Measurements from ENCODE around the gene S100A3.

The S100A3 gene

GRCh38 chr1:153561466-153561985, 12.5 kb upstream of the S100A3 start:
- Histone ChIP-seq H2AFZ (no peak overlapping the region), H3K27ac (no peak overlapping the region), H3K36me3 (ENCODE audit: control insufficient read depth, insufficient read depth, low read length) (no peaks in the 10 kb centered on the region), H3K79me2 (no peaks in the 10 kb centered on the region), H3K9ac (no peak overlapping the region), H3K4me3 (ENCODE audit: low read depth, low read length) (no peak overlapping the region), H3K27me3 (ENCODE audit: control insufficient read depth, insufficient read depth, low read length) (no peaks in the 10 kb centered on the region), H3K9me3 (ENCODE audit: control insufficient read depth, low read length) (no peaks in the 10 kb centered on the region), H3K4me1 (no peaks in the 10 kb centered on the region), H3K4me2 (ENCODE audit: low read length) (no peak overlapping the region)
- no peak for TF ChIP-seq CTCF (IDR thresholded peaks at IDR 0.05)

- TF ChIP-seq CTCF (IDR thresholded peaks at IDR 0.05): no peak
- H2AFZ ChIP-seq: no peak overlapping the region
Observed at GRCh38 chr1:153560771-153561465, 11.9 kb upstream of the S100A3 start.

GRCh38 chr1:153560241-153560640, 11.2 kb upstream of the S100A3 start:
- TF ChIP-seq CTCF (IDR thresholded peaks at IDR 0.05): no peak

More at GRCh38 chr1:153560771-153561465, 11.9 kb upstream of the S100A3 start:
- H3K4me2 ChIP-seq (ENCODE audit: low read length): no peak overlapping the region
- no peaks in the 10 kb centered on the region for H3K9me3 ChIP-seq (ENCODE audit: control insufficient read depth, low read length)
- no peaks in the 10 kb centered on the region for H3K4me1 ChIP-seq
- H3K36me3 ChIP-seq (ENCODE audit: control insufficient read depth, insufficient read depth, low read length): no peaks in the 10 kb centered on the region
- H3K27me3 ChIP-seq (ENCODE audit: control insufficient read depth, insufficient read depth, low read length): no peaks in the 10 kb centered on the region
- H3K9ac ChIP-seq: no peak overlapping the region
- H3K79me2 ChIP-seq: no peaks in the 10 kb centered on the region
- H3K4me3 ChIP-seq (ENCODE audit: low read depth, low read length): no peak overlapping the region
- H3K27ac ChIP-seq: no peak overlapping the region

GRCh38 chr1:153557877-153558276, 8.8 kb upstream of the S100A3 start:
- no peak overlapping the region for H3K4me3 ChIP-seq (ENCODE audit: low read depth, low read length)
- H3K4me2 ChIP-seq (ENCODE audit: low read length): no peak overlapping the region
- no peaks in the 10 kb centered on the region for H3K9me3 ChIP-seq (ENCODE audit: control insufficient read depth, low read length)
- TF ChIP-seq CTCF (IDR thresholded peaks at IDR 0.05): no peak
- no peak overlapping the region for H3K9ac ChIP-seq
- no peaks in the 10 kb centered on the region for H3K36me3 ChIP-seq (ENCODE audit: control insufficient read depth, insufficient read depth, low read length)
- H3K79me2 ChIP-seq: no peaks in the 10 kb centered on the region
- H3K27me3 ChIP-seq (ENCODE audit: control insufficient read depth, insufficient read depth, low read length): no peaks in the 10 kb centered on the region
- no peak overlapping the region for H3K27ac ChIP-seq
- no peak overlapping the region for H2AFZ ChIP-seq
- H3K4me1 ChIP-seq: no peaks in the 10 kb centered on the region

More at GRCh38 chr1:153560241-153560640, 11.2 kb upstream of the S100A3 start:
- Histone ChIP-seq H3K79me2 (no peaks in the 10 kb centered on the region), H3K27ac (no peak overlapping the region), H3K27me3 (ENCODE audit: control insufficient read depth, insufficient read depth, low read length) (no peaks in the 10 kb centered on the region), H3K9me3 (ENCODE audit: control insufficient read depth, low read length) (no peaks in the 10 kb centered on the region), H3K36me3 (ENCODE audit: control insufficient read depth, insufficient read depth, low read length) (no peaks in the 10 kb centered on the region), H3K4me1 (no peaks in the 10 kb centered on the region), H2AFZ (no peak overlapping the region), H3K4me2 (ENCODE audit: low read length) (no peak overlapping the region), H3K9ac (no peak overlapping the region), H3K4me3 (ENCODE audit: low read depth, low read length) (no peak overlapping the region)

- Histone ChIP-seq H3K79me2 (no peaks in the 10 kb centered on the region), H3K9ac (no peak overlapping the region), H3K36me3 (ENCODE audit: control insufficient read depth, insufficient read depth, low read length) (no peaks in the 10 kb centered on the region), H3K27ac (no peak overlapping the region), H3K4me3 (ENCODE audit: low read depth, low read length) (no peak overlapping the region), H3K4me2 (ENCODE audit: low read length) (no peak overlapping the region), H3K4me1 (no peaks in the 10 kb centered on the region), H3K27me3 (ENCODE audit: control insufficient read depth, insufficient read depth, low read length) (no peaks in the 10 kb centered on the region), H3K9me3 (ENCODE audit: control insufficient read depth, low read length) (no peaks in the 10 kb centered on the region), H2AFZ (no peak overlapping the region)
- TF ChIP-seq CTCF (IDR thresholded peaks at IDR 0.05): no peak
Observed at GRCh38 chr1:153556348-153556747, 7.3 kb upstream of the S100A3 start.
